IPS-11a (cell line): Measurements from ENCODE around the gene SCFD2.
"Not testable (repeated sequence)": the region's sequence is repeated elsewhere in the genome, so short reads cannot be mapped to it uniquely, and the experiment has no call there.

Experiments
- H3K4me3 ChIP-seq: one replicate; pipeline ENCODE4 v1.5.1; 2013; ENCODE audit warnings: low read depth, low read length, control low read depth

SCFD2 gene

GRCh38 chr4:53059871-53060270, 306.0 kb downstream of the SCFD2 start:
- H3K4me3 ChIP-seq = no peak overlapping the region

GRCh38 chr4:53059256-53059655, 306.6 kb downstream of the SCFD2 start:
- H3K4me3 ChIP-seq = no peak overlapping the region

GRCh38 chr4:53057679-53058078, 308.2 kb downstream of the SCFD2 start:
- no peak overlapping the region for H3K4me3 ChIP-seq

- H3K4me3 ChIP-seq = not testable (repeated sequence)
Observed at GRCh38 chr4:53057108-53057507, 308.8 kb downstream of the SCFD2 start.

GRCh38 chr4:53055716-53056403, 310.0 kb downstream of the SCFD2 start:
- no peak overlapping the region for H3K4me3 ChIP-seq

GRCh38 chr4:53055274-53055673, 310.6 kb downstream of the SCFD2 start:
- no peak overlapping the region for H3K4me3 ChIP-seq

- no peak overlapping the region for H3K4me3 ChIP-seq
Observed at GRCh38 chr4:53050361-53050774, 315.5 kb downstream of the SCFD2 start.

- H3K4me3 ChIP-seq = no peak overlapping the region
Observed at GRCh38 chr4:53049528-53049927, 316.3 kb downstream of the SCFD2 start.

- H3K4me3 ChIP-seq = no peak overlapping the region
Observed at GRCh38 chr4:53044651-53044960, 321.3 kb downstream of the SCFD2 start.

- H3K4me3 ChIP-seq = no peak overlapping the region
Observed at GRCh38 chr4:53043891-53044650, 321.8 kb downstream of the SCFD2 start.

GRCh38 chr4:53043055-53043454, 322.8 kb downstream of the SCFD2 start:
- no peak overlapping the region for H3K4me3 ChIP-seq

- no peak overlapping the region for H3K4me3 ChIP-seq
Observed at GRCh38 chr4:53040851-53041250, 325.0 kb downstream of the SCFD2 start.

GRCh38 chr4:53040459-53040815, 325.4 kb downstream of the SCFD2 start:
- H3K4me3 ChIP-seq = no peak overlapping the region

- no peak overlapping the region for H3K4me3 ChIP-seq
Observed at GRCh38 chr4:53039741-53040458, 326.0 kb downstream of the SCFD2 start.

- H3K4me3 ChIP-seq = no peak overlapping the region
Observed at GRCh38 chr4:53037892-53038291, 328.0 kb downstream of the SCFD2 start.

- not testable (repeated sequence) for H3K4me3 ChIP-seq
Observed at GRCh38 chr4:53032908-53033307, 333.0 kb downstream of the SCFD2 start.

GRCh38 chr4:53026233-53026632, 339.6 kb downstream of the SCFD2 start:
- H3K4me3 ChIP-seq = no peak overlapping the region

GRCh38 chr4:53023677-53024299, 342.1 kb downstream of the SCFD2 start:
- no peak overlapping the region for H3K4me3 ChIP-seq

GRCh38 chr4:53022513-53023100, 343.3 kb downstream of the SCFD2 start:
- no peak overlapping the region for H3K4me3 ChIP-seq

GRCh38 chr4:53021754-53022512, 343.9 kb downstream of the SCFD2 start:
- H3K4me3 ChIP-seq = no peak overlapping the region
